H9 (cell line): ENCODE data around the gene CSDE1. TPM values are rescaled to one million over a fixed set of nuclear protein-coding genes. Genes with fewer than 3 reads are reported as not detected.

Experiments
- DNase-seq: peaks from one replicate; pipeline ENCODE4 v3.0.0-alpha.2; 2017
- H2AFZ ChIP-seq: one replicate; pipeline ENCODE4 v1.6.1; 2013; ENCODE audit warnings: mild to moderate bottlenecking, low read length, control low read depth, moderate library complexity
- H2AK5ac ChIP-seq: 2 replicates; pipeline ENCODE4 v1.6.1; 2013; ENCODE audit warnings: low read length, control low read depth, mixed read lengths; ENCODE audit not compliant: insufficient read length
- H2BK120ac ChIP-seq: one replicate; pipeline ENCODE4 v1.6.1; 2013; ENCODE audit warnings: low read depth, mild to moderate bottlenecking, low read length, control low read depth, inconsistent platforms; ENCODE audit not compliant: poor library complexity, severe bottlenecking
- H2BK12ac ChIP-seq: 2 replicates; pipeline ENCODE4 v1.6.1; 2013; ENCODE audit warnings: low read length, control low read depth, mixed read lengths, low read depth; ENCODE audit not compliant: insufficient read length
- H2BK15ac ChIP-seq: 2 replicates; pipeline ENCODE4 v1.6.1; 2013; ENCODE audit warnings: low read depth, low read length, control low read depth
- H2BK20ac ChIP-seq: one replicate; pipeline ENCODE4 v1.6.1; 2013; ENCODE audit warnings: low read depth, mild to moderate bottlenecking, low read length, control low read depth, inconsistent platforms; ENCODE audit not compliant: poor library complexity, severe bottlenecking
- H2BK5ac ChIP-seq: 2 replicates; pipeline ENCODE4 v1.6.1; 2013; ENCODE audit warnings: low read length, control low read depth, mixed read lengths; ENCODE audit not compliant: insufficient read length
- H3K14ac ChIP-seq: 2 replicates; pipeline ENCODE4 v1.6.1; 2013; ENCODE audit warnings: low read length, control low read depth; ENCODE audit not compliant: insufficient read depth
- H3K18ac ChIP-seq: 2 replicates; pipeline ENCODE4 v1.6.1; 2013; ENCODE audit warnings: low read depth, mild to moderate bottlenecking, mixed read lengths, low read length, control low read depth; ENCODE audit not compliant: insufficient read length
- H3K23ac ChIP-seq: 2 replicates; pipeline ENCODE4 v1.6.1; 2013; ENCODE audit warnings: low read length, control low read depth, mixed read lengths, low read depth; ENCODE audit not compliant: insufficient read length
- H3K23me2 ChIP-seq: 2 replicates; pipeline ENCODE4 v1.6.1; 2013; ENCODE audit warnings: low read depth, mild to moderate bottlenecking, mixed read lengths, low read length, control low read depth; ENCODE audit not compliant: insufficient read length, poor library complexity, severe bottlenecking
- H3K27ac ChIP-seq: 2 replicates; pipeline ENCODE4 v1.5.1; 2013; ENCODE audit warnings: low read length, control low read depth, mixed read lengths, low read depth; ENCODE audit not compliant: insufficient read length
- H3K27me3 ChIP-seq: 2 replicates; pipeline ENCODE4 v1.6.1; 2013; ENCODE audit warnings: low read length, control low read depth, inconsistent platforms; ENCODE audit not compliant: insufficient read depth
- H3K4ac ChIP-seq: 2 replicates; pipeline ENCODE4 v1.6.1; 2013; ENCODE audit warnings: low read depth, mild to moderate bottlenecking, control low read depth, inconsistent platforms, low read length, moderate library complexity
- H3K4me1 ChIP-seq: 2 replicates; pipeline ENCODE4 v1.6.1; 2013; ENCODE audit warnings: low read length, control low read depth, inconsistent platforms; ENCODE audit not compliant: insufficient read depth
- H3K4me2 ChIP-seq: 2 replicates; pipeline ENCODE4 v1.6.1; 2013; ENCODE audit warnings: low read length, control low read depth, mixed read lengths; ENCODE audit not compliant: insufficient read length, insufficient read depth
- H3K56ac ChIP-seq: 2 replicates; pipeline ENCODE4 v1.6.1; 2013; ENCODE audit warnings: low read depth, mild to moderate bottlenecking, mixed read lengths, low read length, control low read depth; ENCODE audit not compliant: insufficient read length
- H3K79me1 ChIP-seq: 2 replicates; pipeline ENCODE4 v1.6.1; 2013; ENCODE audit warnings: low read depth, mild to moderate bottlenecking, moderate library complexity, low read length, control low read depth, inconsistent platforms; ENCODE audit not compliant: insufficient read depth, poor library complexity, severe bottlenecking
- H3K79me2 ChIP-seq: 2 replicates; pipeline ENCODE4 v1.6.1; 2013; ENCODE audit warnings: low read length, control low read depth, inconsistent platforms; ENCODE audit not compliant: insufficient read depth
- H3K9ac ChIP-seq: 2 replicates; pipeline ENCODE4 v1.6.1; 2013; ENCODE audit warnings: low read length, control low read depth, mixed read lengths; ENCODE audit not compliant: insufficient read length; ENCODE audit errors: extremely low read depth
- H3K9me3 ChIP-seq: one replicate; pipeline ENCODE4 v1.6.1; 2013; ENCODE audit warnings: low read depth, low read length, inconsistent platforms; ENCODE audit not compliant: control insufficient read depth
- H3T11ph ChIP-seq: one replicate; pipeline ENCODE4 v1.6.1; 2013; ENCODE audit warnings: mild to moderate bottlenecking, low read length, control low read depth, inconsistent platforms
- H4K20me1 ChIP-seq: one replicate; pipeline ENCODE4 v1.6.1; 2013; ENCODE audit not compliant: control insufficient read depth, insufficient read length, insufficient read depth
- H4K5ac ChIP-seq: 2 replicates; pipeline ENCODE4 v1.6.1; 2013; ENCODE audit warnings: low read depth, mild to moderate bottlenecking, mixed read lengths, low read length, control low read depth; ENCODE audit not compliant: insufficient read length
- H4K8ac ChIP-seq: replicated peaks from 2 replicates; pipeline ENCODE4 v1.6.1; 2013; ENCODE audit warnings: low read length, control low read depth, mixed read lengths, low read depth; ENCODE audit not compliant: insufficient read length
- H4K91ac ChIP-seq: 2 replicates; pipeline ENCODE4 v1.6.1; 2013; ENCODE audit warnings: low read depth, mild to moderate bottlenecking, moderate library complexity, mixed read lengths, low read length, control low read depth; ENCODE audit not compliant: insufficient read length
- H3K27ac Mint-ChIP-seq, 3 experiments: 2 replicates in 2 of 3; 3 replicates in 1 of 3; pipeline ENCODE4 v1.8.0; 2020 to 2021; ENCODE audit warnings: mixed read lengths in 3 of 3, mild to moderate bottlenecking in 1 of 3, moderate library complexity in 1 of 3
- H3K27me3 Mint-ChIP-seq: 2 replicates; pipeline ENCODE4 v1.8.0; 2021; ENCODE audit warnings: low read depth, mild to moderate bottlenecking, moderate library complexity, mixed read lengths
- H3K36me3 Mint-ChIP-seq, 3 experiments: 2 replicates in 2 of 3; 3 replicates in 1 of 3; pipeline ENCODE4 v1.8.0; 2020 to 2021; ENCODE audit warnings: low read depth in 3 of 3, mixed read lengths in 3 of 3; ENCODE audit not compliant: insufficient read depth in 1 of 3
- H3K4me1 Mint-ChIP-seq, 2 experiments: 2 replicates each; pipeline ENCODE4 v1.8.0; 2020; ENCODE audit warnings: mixed read lengths in 2 of 2
- H3K4me3 Mint-ChIP-seq, 2 experiments: 2 replicates in 1 of 2; 3 replicates in 1 of 2; pipeline ENCODE4 v1.8.0; 2020 to 2021; ENCODE audit warnings: mild to moderate bottlenecking in 2 of 2, mixed read lengths in 2 of 2, moderate library complexity in 1 of 2
- H3K9me3 Mint-ChIP-seq, 2 experiments: 2 replicates in 1 of 2; 3 replicates in 1 of 2; pipeline ENCODE4 v1.8.0; 2020; ENCODE audit warnings: mild to moderate bottlenecking in 2 of 2, mixed read lengths in 2 of 2, moderate library complexity in 1 of 2
- total RNA-seq: library from RNA; stranded (reverse); gene quantifications from 2 replicates; pipeline ENCODE4 v1.2.1, GENCODE V29; 2021
- TF ChIP-seq, protein P1 (sequence below): fragments of 200-600 bp; sonication (generic); conservative IDR thresholded peaks from 3 replicates; pipeline ENCODE4 v1.8.0; 2021; ENCODE audit warnings: antibody characterized with exemption, mild to moderate bottlenecking

CSDE1 gene
- total RNA-seq, 1 experiment from 2014 or later: 645 TPM

GRCh38 chr1:114696810-114697209 lies 61.0 kb downstream of the CSDE1 start:
- Histone ChIP-seq H2BK15ac (no peak overlapping the region), H3K27me3 (no peaks in the 10 kb centered on the region), H4K5ac (no peak overlapping the region), H3K9ac (no peak overlapping the region), H3K9me3 (no peaks in the 10 kb centered on the region), H3K4ac (no peak overlapping the region), H3K18ac (no peak overlapping the region), H2BK12ac (no peak overlapping the region), H3K79me1 (no peaks in the 10 kb centered on the region), H4K91ac (no peak overlapping the region), H2BK5ac (no peak overlapping the region), H3K79me2 (no peaks in the 10 kb centered on the region), H2AFZ (no peak overlapping the region), H3K23ac (no peak overlapping the region), H3K4me1 (no peaks in the 10 kb centered on the region), H4K20me1 (no peaks in the 10 kb centered on the region), H4K8ac (no peak overlapping the region), H3K56ac (no peak overlapping the region), H3K27ac (no peak overlapping the region), H3K14ac (no peak overlapping the region), H3K23me2 (no peaks in the 10 kb centered on the region), H2BK120ac (no peak overlapping the region), H2BK20ac (no peak overlapping the region), H3K4me2 (no peak overlapping the region), H2AK5ac (no peak overlapping the region), H3T11ph (no peak overlapping the region)
- Mint-ChIP-seq H3K4me3 (no peak overlapping the region), H3K9me3 (no peaks in the 10 kb centered on the region), H3K27ac (no peak overlapping the region), H3K36me3 (no peaks in the 10 kb centered on the region), H3K4me1 (no peaks in the 10 kb centered on the region), H3K27me3 (peaks cover 7% of the 10 kb centered on the region)
- no peak for DNase-seq
- TF ChIP-seq, protein P1, sequence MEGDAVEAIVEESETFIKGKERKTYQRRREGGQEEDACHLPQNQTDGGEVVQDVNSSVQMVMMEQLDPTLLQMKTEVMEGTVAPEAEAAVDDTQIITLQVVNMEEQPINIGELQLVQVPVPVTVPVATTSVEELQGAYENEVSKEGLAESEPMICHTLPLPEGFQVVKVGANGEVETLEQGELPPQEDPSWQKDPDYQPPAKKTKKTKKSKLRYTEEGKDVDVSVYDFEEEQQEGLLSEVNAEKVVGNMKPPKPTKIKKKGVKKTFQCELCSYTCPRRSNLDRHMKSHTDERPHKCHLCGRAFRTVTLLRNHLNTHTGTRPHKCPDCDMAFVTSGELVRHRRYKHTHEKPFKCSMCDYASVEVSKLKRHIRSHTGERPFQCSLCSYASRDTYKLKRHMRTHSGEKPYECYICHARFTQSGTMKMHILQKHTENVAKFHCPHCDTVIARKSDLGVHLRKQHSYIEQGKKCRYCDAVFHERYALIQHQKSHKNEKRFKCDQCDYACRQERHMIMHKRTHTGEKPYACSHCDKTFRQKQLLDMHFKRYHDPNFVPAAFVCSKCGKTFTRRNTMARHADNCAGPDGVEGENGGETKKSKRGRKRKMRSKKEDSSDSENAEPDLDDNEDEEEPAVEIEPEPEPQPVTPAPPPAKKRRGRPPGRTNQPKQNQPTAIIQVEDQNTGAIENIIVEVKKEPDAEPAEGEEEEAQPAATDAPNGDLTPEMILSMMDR: no peak
